Measurements from ENCODE around the gene CSNK1D. TPM values are rescaled to one million over a fixed set of nuclear protein-coding genes. Genes with fewer than 3 reads are reported as not detected.
A peak's percentile ranks its signal among the peaks of the same experiment; 100 is the strongest.

CSNK1D gene
- total RNA-seq, 2 donors from 2014 or later = 37.6 to 116 TPM

DNA sequence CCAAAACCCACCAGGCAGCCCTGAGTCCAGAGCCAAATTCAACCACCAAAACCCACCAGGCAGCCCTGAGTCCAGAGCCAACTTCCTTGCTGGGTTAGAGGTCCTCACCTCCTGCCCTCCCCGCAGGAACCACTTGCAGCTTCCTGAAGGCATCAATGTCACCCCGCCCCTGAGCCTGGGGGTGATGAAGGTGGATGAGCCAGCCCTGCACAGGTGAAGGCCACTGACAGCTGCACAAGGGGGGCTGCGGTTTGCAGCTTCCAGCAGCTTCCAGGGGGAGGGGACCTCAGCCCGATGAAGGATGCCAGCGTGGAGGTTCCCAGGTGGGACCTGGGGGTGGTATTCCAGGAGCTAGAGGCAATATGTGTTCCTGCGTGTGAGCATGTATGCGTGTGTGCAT lies 7.6 kb upstream of the CSNK1D start:
- no peaks in the 10 kb centered on the region for H3K9me3 ChIP-seq
- TF ChIP-seq, protein P1, sequence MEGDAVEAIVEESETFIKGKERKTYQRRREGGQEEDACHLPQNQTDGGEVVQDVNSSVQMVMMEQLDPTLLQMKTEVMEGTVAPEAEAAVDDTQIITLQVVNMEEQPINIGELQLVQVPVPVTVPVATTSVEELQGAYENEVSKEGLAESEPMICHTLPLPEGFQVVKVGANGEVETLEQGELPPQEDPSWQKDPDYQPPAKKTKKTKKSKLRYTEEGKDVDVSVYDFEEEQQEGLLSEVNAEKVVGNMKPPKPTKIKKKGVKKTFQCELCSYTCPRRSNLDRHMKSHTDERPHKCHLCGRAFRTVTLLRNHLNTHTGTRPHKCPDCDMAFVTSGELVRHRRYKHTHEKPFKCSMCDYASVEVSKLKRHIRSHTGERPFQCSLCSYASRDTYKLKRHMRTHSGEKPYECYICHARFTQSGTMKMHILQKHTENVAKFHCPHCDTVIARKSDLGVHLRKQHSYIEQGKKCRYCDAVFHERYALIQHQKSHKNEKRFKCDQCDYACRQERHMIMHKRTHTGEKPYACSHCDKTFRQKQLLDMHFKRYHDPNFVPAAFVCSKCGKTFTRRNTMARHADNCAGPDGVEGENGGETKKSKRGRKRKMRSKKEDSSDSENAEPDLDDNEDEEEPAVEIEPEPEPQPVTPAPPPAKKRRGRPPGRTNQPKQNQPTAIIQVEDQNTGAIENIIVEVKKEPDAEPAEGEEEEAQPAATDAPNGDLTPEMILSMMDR (IDR thresholded peaks at IDR 0.05) = no peak
- no peak for TF ChIP-seq POLR2A (IDR thresholded peaks at IDR 0.05)
- H3K4me3 ChIP-seq = no peak overlapping the region
- no peak for DNase-seq
- H3K27me3 ChIP-seq = no peaks in the 10 kb centered on the region
- peak overlapping the region in 2 of 4 donors; percentile 84 for H3K27ac ChIP-seq
- H3K36me3 ChIP-seq (replicated peaks in 1 of 2; ENCODE audit: insufficient read depth in 1 of 2, low read depth in 2 of 2) = no peaks in the 10 kb centered on the region
- WGBS, 2 donors = 79 to 81% methylated on average over 7 of the region's 7 CpGs
- intact Hi-C loops (cut with DNase I) = no loop called here
- ATAC-seq = no peak
- H3K4me1 ChIP-seq = peaks cover 48% of the 10 kb centered on the region

DNA sequence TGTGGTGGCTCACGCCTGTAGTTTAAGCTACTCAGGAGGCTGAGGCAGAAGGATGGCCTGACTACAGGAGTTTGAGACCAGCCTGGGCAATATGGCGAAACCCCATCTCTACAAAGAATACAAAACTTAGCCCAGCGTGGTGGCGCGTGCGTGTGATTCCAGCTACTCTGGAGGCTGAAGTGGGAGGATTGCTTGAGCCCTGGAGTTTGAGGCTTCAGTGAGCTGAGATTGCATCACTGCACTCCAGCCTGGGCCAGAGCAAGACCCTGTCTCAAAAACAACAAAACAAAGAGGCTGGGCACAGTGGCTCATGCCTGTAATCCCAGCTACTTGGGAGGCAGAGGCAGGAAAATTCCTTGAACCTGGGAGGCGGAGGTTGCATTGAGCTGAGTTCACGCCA lies 7.0 kb upstream of the CSNK1D start:
- peak overlapping the region in 2 of 4 donors; percentile 84 for H3K27ac ChIP-seq
- peaks cover 48% of the 10 kb centered on the region for H3K4me1 ChIP-seq
- DNase-seq (no peak), ATAC-seq (no peak)
- H3K4me3 ChIP-seq = no peak overlapping the region
- no peaks in the 10 kb centered on the region for H3K36me3 ChIP-seq (replicated peaks in 1 of 2; ENCODE audit: insufficient read depth in 1 of 2, low read depth in 2 of 2)
- H3K27me3 ChIP-seq = no peaks in the 10 kb centered on the region
- TF ChIP-seq POLR2A (IDR thresholded peaks at IDR 0.05) = no peak
- TF ChIP-seq, protein P1 (IDR thresholded peaks at IDR 0.05) = no peak
- WGBS, 2 donors = 98% methylated on average over 8 of the region's 8 CpGs
- no peaks in the 10 kb centered on the region for H3K9me3 ChIP-seq
- intact Hi-C loops (cut with DNase I) = no loop called here

DNA sequence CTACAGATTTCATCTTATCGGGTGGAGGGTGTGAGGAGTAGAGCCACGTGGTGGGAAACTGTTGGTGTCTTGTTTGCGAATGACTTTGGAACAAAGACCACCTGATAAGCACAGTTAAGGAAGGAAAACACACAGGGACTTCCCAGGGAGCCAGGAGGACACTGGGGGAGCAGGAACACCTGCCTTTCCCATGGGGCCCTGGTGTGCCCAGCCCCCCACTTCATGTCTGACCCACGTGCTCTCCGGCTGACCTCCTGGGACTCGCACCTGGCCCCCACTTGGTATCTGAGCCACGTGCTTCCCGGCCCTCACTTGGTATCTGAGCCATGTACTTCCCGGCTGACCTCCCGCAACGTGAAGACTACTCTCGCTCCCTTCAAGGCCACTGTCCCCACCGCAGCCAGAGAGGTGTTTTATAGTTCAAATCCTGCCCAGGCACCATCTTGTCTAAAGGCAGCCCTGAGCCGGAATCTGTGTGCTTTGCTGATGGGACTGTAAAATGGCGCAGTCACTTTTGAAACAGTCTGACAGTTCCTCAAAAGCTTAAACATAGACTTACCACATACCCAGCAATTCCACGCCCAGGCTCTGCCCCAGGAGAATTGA lies 5.4 kb upstream of the CSNK1D start:
- peak; percentile 6 for ATAC-seq
- peak overlapping the region; percentile 21 to 68 (median 40) for H3K27ac ChIP-seq
- TF ChIP-seq POLR2A (IDR thresholded peaks at IDR 0.05) = peak in 1 of 3 donors; percentile 12
- TF ChIP-seq, protein P1 (IDR thresholded peaks at IDR 0.05) = no peak

DNA sequence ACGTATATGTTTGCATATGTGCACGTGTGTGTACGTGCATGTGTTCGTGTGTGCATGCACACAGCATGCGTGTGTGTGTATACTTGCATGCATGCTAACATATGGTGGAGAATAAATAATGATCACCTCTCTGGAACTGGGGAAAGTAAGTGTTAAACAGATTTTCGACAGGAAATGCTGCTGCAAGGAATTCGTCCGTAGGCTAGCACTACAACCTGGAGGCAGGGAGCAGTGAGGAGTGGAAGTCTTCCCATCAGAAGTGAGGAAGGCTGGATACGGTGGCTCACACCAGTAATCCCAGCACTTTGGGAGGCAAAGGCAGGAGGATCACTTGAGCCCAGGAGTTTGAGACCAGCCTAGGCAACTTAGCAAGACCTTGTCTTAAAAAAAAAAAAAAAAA lies 4.8 kb upstream of the CSNK1D start:
- ATAC-seq = no peak
- Histone ChIP-seq H3K4me1 (peaks cover 61% of the 10 kb centered on the region), H3K27me3 (no peaks in the 10 kb centered on the region), H3K27ac (peak overlapping the region in 2 of 4 donors; percentile 57 to 68), H3K4me3 (no peak overlapping the region), H3K9me3 (no peaks in the 10 kb centered on the region), H3K36me3 (replicated peaks in 1 of 2; ENCODE audit: insufficient read depth in 1 of 2, low read depth in 2 of 2) (no peaks in the 10 kb centered on the region)
- intact Hi-C loops (cut with DNase I) = no loop called here
- no peak for DNase-seq
- TF ChIP-seq, protein P1 (IDR thresholded peaks at IDR 0.05) = no peak
- no peak for TF ChIP-seq POLR2A (IDR thresholded peaks at IDR 0.05)
- 70 to 71% methylated on average over 9 of the region's 9 CpGs for WGBS, 2 donors

More for the DNA sequence above, 5.4 kb upstream of the CSNK1D start:
- intact Hi-C loops (cut with DNase I) = no loop called here
- DNase-seq = peak in 3 of 4 donors; percentile 45 to 76 (median 49)
- WGBS, 2 donors = 35 to 43% methylated on average over 13 to 16 of the region's 16 CpGs
- Histone ChIP-seq H3K9me3 (no peaks in the 10 kb centered on the region), H3K27me3 (no peaks in the 10 kb centered on the region), H3K36me3 (replicated peaks in 1 of 2; ENCODE audit: insufficient read depth in 1 of 2, low read depth in 2 of 2) (no peaks in the 10 kb centered on the region), H3K4me1 (peaks cover 61% of the 10 kb centered on the region), H3K4me3 (no peak overlapping the region)

DNA sequence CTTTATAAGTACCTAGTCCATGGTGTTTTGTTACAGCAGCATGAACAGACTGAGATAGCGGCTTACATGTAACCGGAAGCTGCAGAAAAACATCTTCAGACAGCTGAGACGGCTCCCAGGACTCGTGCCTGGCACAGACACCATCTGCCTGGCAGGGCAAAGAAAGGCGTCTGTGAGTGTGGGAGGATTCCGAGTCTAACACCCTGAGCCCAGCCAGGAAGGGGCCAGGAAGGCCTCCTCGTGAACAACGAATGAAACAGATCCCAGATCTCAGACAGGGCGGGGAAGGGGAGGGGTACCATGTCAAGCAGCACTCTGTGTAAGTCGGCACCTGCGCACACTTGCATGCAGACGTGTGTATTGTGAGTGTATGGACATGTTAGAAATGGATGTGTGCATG lies 4.4 kb upstream of the CSNK1D start:
- H3K27ac ChIP-seq = no peak overlapping the region
- H3K4me3 ChIP-seq = no peak overlapping the region
- WGBS, 2 donors = 60 to 79% methylated on average over 10 to 12 of the region's 12 CpGs
- H3K27me3 ChIP-seq = no peaks in the 10 kb centered on the region
- DNase-seq (no peak), ATAC-seq (no peak)
- TF ChIP-seq, protein P1 (IDR thresholded peaks at IDR 0.05) = no peak
- TF ChIP-seq POLR2A (IDR thresholded peaks at IDR 0.05) = no peak
- intact Hi-C loops (cut with DNase I) = no loop called here
- H3K9me3 ChIP-seq = no peaks in the 10 kb centered on the region
- peaks cover 57% of the 10 kb centered on the region for H3K4me1 ChIP-seq
- H3K36me3 ChIP-seq (replicated peaks in 1 of 2; ENCODE audit: insufficient read depth in 1 of 2, low read depth in 2 of 2) = no peaks in the 10 kb centered on the region

Measured in body of pancreas (tissue), 4 donors.